Esophagus squamous epithelium (tissue), 5 donors: ENCODE data around the gene SMAD7. TPM values are rescaled to one million over a fixed set of nuclear protein-coding genes. Genes with fewer than 3 reads are reported as not detected.

Source experiments
- DNase-seq: peaks from one replicate; lab custom pipeline; 2025; lab: John Stamatoyannopoulos, UW
- H3K27ac ChIP-seq, 4 donors: fragments of 200-600 bp; sonication (generic); one replicate each; pipeline ENCODE4 v1.5.1; 2016 to 2019; ENCODE audit warnings: mild to moderate bottlenecking in 1 of 4
- H3K27me3 ChIP-seq, 4 donors: fragments of 200-600 bp; sonication (generic); 1 replicate in 3 of 4; 2 replicates in 1 of 4; pipeline versions ENCODE4 v1.5.1 to v1.6.0; 2017 to 2021; ENCODE audit warnings: antibody characterized with exemption in 1 of 4
- H3K36me3 ChIP-seq, 3 donors: fragments of 200-600 bp; sonication (generic); one replicate each; pipeline ENCODE4 v1.5.1; 2016 to 2019
- H3K4me1 ChIP-seq, 3 donors: fragments of 200-600 bp; sonication (generic); one replicate each; pipeline ENCODE4 v1.5.1; 2017 to 2019
- H3K4me3 ChIP-seq, 4 donors: fragments of 200-600 bp; sonication (generic); 1 replicate in 3 of 4; 2 replicates in 1 of 4; pipeline ENCODE4 v1.5.1; 2016 to 2019; ENCODE audit warnings: mild to moderate bottlenecking in 2 of 4, moderate library complexity in 1 of 4
- H3K9me3 ChIP-seq, 3 donors: fragments of 200-600 bp; sonication (generic); one replicate each; pipeline ENCODE4 v1.5.1; 2016 to 2019
- CTCF ChIP-seq, 6 experiments: fragments of 450-650 bp in 4 of 6; fragments of 200-600 bp in 2 of 6; sonication (generic) in 2 of 6; IDR thresholded peaks; one replicate each; pipeline ENCODE4 v1.5.1; 2016 to 2019; ENCODE audit warnings: antibody characterized with exemption in 6 of 6, mild to moderate bottlenecking in 4 of 6, moderate library complexity in 4 of 6
- POLR2A ChIP-seq, 4 donors: fragments of 450-650 bp; IDR thresholded peaks; one replicate each; pipeline ENCODE4 v1.6.1; 2017; ENCODE audit warnings: antibody characterized with exemption in 4 of 4, mild to moderate bottlenecking in 4 of 4, moderate library complexity in 3 of 4
- WGBS, 2 donors: methylation state at CpG; one replicate each; pipeline ENCODE4 v1.1.5; 2018; 5-methylcytosine and 5-hydroxymethylcytosine counted together
- intact Hi-C: fragments of 100-400 bp; cut with DNase I; formaldehyde crosslinking; loops from one replicate; pipeline ENCODE4 v1.15.0; 2022
- total RNA-seq, 4 donors: library from RNA; depleted of rRNA; stranded (reverse); fragments of >200 nt; gene quantifications; one replicate each; pipeline ENCODE4 v1.1.0, GENCODE V29; 2016
- donor health status: DM: yes; HTN: yes; CAD: no.

Gene SMAD7
- total RNA-seq, 4 donors from 2014 or later, result 4.2 to 26.5 (median 9.0) TPM

DNA sequence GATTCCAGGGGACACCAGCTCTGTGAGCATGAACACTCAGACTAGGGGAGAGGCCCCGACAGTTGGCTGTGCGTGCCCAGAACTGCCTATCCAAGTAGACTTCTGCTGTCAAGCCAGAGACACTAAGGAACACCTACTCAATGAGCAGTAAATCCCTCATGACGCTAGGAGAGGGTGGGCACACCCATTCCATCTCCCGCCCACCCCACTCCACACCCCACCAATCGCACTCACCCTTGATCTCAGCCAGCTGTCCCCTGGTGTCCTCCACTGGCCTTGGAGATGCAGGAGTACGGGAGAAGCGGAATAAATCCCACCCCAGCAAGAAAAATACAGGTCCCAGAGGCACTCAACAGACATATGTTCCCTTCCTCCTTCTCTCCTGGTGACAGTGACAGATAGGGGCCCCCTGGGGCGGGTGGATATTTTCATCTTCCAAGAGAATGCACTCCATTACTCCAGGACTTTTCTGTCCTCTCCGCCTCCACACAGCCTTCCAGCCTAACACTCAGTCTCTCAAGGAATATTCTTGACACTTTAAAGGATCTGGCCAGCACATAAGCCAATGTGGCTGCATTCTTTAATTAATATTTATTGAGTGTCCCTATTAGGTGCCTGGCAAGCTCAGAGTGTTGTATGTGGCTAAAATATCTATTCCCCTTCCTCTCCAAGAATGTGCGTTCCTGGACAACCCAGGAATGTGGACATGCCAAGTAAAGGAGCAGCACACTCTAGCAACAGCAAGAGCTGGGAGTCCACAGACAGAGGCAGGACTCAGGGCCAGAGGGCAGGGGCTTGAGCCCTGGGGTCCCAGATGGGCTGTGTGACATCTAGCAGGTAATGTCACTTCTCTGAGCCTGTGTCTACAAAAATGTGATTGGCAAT, 13.1 kb upstream of the SMAD7 start:
- peaks cover 0 to 22% (median 3%) of the 10 kb centered on the region in 3 donors for H3K4me1 ChIP-seq
- no peaks in the 10 kb centered on the region for H3K9me3 ChIP-seq
- no peak for DNase-seq
- no peak overlapping the region for H3K4me3 ChIP-seq
- H3K36me3 ChIP-seq, result no peaks in the 10 kb centered on the region
- 56 to 61% methylated on average over 6 to 9 of the region's 10 CpGs for WGBS, 2 donors
- H3K27me3 ChIP-seq, result no peaks in the 10 kb centered on the region
- TF ChIP-seq CTCF (IDR thresholded peaks at IDR 0.05) (no peak), POLR2A (IDR thresholded peaks at IDR 0.05) (no peak)
- H3K27ac ChIP-seq, result peak overlapping the region; percentile 26 to 76 (median 70)
- intact Hi-C loops, result no loop called here

DNA sequence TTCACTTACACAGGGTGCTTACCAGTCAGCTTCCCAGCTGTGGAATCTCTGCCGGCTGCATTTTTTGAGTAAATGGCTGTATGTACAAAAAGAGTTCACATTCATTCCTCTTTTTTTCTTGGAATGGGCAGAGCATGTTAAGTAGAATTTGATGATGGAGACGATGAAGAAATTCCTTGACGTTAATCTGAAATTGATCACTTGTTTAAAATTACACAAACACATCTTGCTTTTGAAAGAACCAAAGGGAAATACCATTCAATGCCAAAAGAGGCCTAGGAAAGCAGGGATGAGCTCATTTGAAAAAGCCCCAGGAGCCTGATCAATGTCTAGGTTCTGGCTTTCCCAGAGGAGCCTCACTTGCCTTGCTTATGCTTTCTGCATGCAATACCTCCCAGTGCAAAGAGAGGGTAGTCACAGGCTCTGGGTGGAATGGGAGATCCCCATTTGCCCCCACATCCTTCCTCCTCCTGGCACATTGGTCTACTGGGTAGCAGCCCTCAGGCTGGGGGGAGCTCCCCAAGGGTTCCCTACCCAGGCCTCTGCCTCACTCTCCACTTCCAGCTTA, 12.3 kb upstream of the SMAD7 start:
- Histone ChIP-seq H3K4me3 (no peak overlapping the region), H3K36me3 (no peaks in the 10 kb centered on the region), H3K27ac (peak overlapping the region; percentile 26 to 76 (median 70)), H3K4me1 (peaks cover 0 to 24% (median 3%) of the 10 kb centered on the region in 3 donors), H3K27me3 (no peaks in the 10 kb centered on the region), H3K9me3 (no peaks in the 10 kb centered on the region)
- intact Hi-C loops, result no loop called here
- TF ChIP-seq POLR2A (IDR thresholded peaks at IDR 0.05), result no peak
- TF ChIP-seq CTCF (IDR thresholded peaks at IDR 0.05), result no peak
- DNase-seq, result no peak
- WGBS, 2 donors, result 50 to 86% methylated on average over 3 of the region's 3 CpGs

GRCh38 chr18:48962252-48962993, 11.7 kb upstream of the SMAD7 start:
- TF ChIP-seq POLR2A (IDR thresholded peaks at IDR 0.05) (no peak), CTCF (IDR thresholded peaks at IDR 0.05) (no peak)
- no peak overlapping the region for H3K4me3 ChIP-seq
- no peaks in the 10 kb centered on the region for H3K27me3 ChIP-seq
- DNase-seq, result no peak
- intact Hi-C loops, result no loop called here
- H3K4me1 ChIP-seq, result peaks cover 0 to 30% (median 8%) of the 10 kb centered on the region in 3 donors
- H3K27ac ChIP-seq, result peak overlapping the region in 3 of 4 donors; percentile 51 to 66 (median 61)
- no peaks in the 10 kb centered on the region for H3K36me3 ChIP-seq
- 66 to 77% methylated on average over 12 to 13 of the region's 13 CpGs for WGBS, 2 donors
- no peaks in the 10 kb centered on the region for H3K9me3 ChIP-seq

GRCh38 chr18:48961547-48961946, 10.8 kb upstream of the SMAD7 start:
- H3K27ac ChIP-seq, result peak overlapping the region in 1 of 4 donors; percentile 66
- WGBS, 2 donors, result 57 to 58% methylated on average over 12 of the region's 12 CpGs
- intact Hi-C loops, result no loop called here

More at GRCh38 chr18:48961547-48961946, 10.8 kb upstream of the SMAD7 start:
- Histone ChIP-seq H3K4me3 (no peak overlapping the region), H3K36me3 (no peaks in the 10 kb centered on the region), H3K9me3 (no peaks in the 10 kb centered on the region), H3K27me3 (no peaks in the 10 kb centered on the region), H3K4me1 (peaks cover 5 to 39% (median 16%) of the 10 kb centered on the region in 3 donors)
- TF ChIP-seq CTCF (IDR thresholded peaks at IDR 0.05), result no peak
- no peak for DNase-seq
